Glomerular visceral epithelial cell (primary cell): ENCODE data around the gene SH3BP5L.
"Not testable (repeated sequence)": the region's sequence is repeated elsewhere in the genome, so short reads cannot be mapped to it uniquely, and the experiment has no call there.

Experiments used
- DNase-seq: peaks from one replicate; pipeline ENCODE4 v3.0.0-alpha.2; 2016; ENCODE audit errors: extremely low spot score

The SH3BP5L gene

GRCh38 chr1:248810727-248811513 lies 14.8 kb downstream of the SH3BP5L start:
- DNase-seq, result no peak

- no peak for DNase-seq
Measured at GRCh38 chr1:248810000-248810726, 15.6 kb downstream of the SH3BP5L start.

DNA sequence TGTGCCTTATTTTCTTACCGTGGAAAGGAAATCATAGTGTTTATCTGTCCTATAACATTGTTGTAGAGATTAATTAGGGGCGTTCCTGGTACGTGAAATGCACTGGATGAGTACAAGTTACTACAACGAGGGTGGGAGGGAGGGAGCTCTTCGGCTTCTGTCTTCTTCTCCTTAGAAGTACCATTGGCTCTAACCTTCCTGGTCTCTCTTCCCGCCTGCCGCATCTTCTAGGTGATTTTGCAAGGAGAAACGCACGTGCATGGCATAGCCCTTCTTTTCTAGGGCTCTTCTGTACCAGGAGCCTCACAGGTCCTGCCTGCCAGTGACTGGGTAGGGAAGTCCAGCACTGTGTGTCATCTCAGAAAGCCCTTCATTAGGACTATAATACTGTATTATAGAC lies 16.8 kb downstream of the SH3BP5L start:
- DNase-seq, result no peak

GRCh38 chr1:248807067-248807737 lies 18.5 kb downstream of the SH3BP5L start:
- DNase-seq, result no peak

GRCh38 chr1:248805876-248806275 lies 19.8 kb downstream of the SH3BP5L start:
- no peak for DNase-seq

DNA sequence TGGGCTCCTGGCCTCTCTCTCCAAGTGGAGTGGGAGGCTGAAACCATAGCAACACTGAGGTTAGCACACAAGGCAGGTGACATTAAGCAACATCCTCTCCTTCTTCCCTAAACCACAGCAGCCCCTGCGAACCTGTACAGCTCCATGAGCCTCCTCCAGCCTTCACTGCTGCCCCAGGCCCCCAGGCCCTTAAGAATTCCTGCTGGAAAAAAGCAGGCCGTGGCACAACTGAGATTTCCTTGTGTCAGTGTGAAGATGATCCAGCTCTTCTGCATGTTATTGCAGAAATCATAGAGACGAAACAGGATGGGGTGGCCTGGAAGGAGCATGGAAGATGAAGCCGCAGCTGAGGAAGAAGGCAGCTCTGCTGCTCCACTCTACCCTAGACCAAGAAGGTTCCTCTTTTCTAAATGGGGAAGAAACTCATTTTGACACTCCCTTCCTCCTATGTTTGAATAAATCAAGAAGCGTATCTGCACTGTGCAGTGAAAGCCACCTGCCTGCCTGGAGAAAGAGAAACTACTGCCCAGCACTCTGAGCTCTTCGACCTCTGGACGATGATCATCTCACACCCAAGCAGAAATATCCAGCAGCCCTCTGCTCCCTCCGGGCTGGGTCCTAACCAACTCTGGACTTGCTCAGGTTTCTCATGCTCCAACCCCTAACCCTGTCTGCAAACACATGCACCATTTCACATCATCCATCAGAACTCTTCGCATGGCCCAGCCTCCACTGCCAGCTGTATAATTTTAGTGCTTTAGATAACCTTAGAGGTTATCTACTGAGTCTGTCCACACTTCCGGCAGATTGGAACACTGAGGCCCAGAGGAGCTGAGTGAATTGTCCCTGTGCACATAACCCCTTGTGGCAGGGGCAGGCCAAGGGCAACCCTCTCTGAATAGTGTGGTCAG lies 20.7 kb downstream of the SH3BP5L start:
- DNase-seq, result no peak

- not testable (repeated sequence) for DNase-seq
Measured at GRCh38 chr1:248803501-248803900, 22.2 kb downstream of the SH3BP5L start.

- DNase-seq, result no peak
Measured at GRCh38 chr1:248802454-248802853, 23.3 kb downstream of the SH3BP5L start.

GRCh38 chr1:248800459-248800858 lies 25.3 kb downstream of the SH3BP5L start:
- DNase-seq, result no peak

DNA sequence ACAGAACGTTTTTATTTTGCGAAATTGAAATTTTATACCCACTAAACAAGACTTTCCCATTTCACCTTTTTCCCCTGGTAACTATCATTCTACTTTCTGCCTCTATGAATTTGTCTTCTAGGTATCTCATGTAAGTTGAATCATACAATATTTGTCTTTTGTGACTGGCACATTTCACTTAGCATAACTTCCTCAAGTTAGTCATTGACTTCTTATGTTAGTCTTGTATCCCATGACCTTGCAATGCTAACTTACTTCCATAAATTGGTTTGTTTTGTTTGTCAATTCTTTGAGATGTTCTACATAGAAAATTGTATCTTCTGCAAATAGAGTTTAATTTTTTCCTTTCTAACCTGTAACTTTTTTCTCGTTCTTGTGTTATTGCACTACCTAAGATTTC lies 26.9 kb downstream of the SH3BP5L start:
- no peak for DNase-seq

DNA sequence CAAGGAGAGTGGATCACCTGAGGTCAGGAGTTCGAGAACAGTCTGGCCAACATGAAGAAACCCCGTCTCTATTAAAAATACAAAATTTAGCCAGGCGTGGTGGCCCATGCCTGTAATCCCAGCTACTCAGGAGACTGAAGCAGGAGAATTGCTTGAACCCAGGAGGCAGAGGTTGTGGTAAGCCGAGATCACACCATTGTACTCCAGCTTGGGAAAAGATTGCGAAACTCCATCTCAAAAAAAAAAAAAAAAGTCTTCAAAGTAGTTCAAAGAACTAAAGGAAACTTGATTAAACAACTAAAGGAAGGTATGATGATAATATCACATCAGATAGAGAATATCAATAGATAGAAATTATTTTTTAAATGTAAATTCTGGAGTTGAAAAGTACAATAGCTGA lies 31.1 kb downstream of the SH3BP5L start:
- DNase-seq, result not testable (repeated sequence)

DNA sequence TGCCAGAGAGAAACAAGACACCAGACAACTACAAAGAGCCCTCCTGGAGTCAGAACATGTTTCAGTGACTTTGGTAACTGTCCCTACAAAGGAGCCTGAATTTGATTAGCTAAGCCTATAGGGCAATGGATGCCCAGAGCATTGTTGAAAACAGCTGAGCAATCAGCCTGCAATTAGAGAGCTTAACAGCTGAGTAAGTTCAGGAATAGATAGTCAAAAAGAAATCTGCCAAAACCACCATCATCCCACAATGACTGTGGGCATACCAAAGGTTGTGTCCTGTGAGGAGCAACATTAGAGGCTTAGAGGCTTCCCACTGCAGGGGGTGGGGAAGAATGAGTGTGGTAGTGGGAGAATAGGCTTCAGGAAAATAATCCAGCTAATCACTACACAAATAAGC lies 32.1 kb downstream of the SH3BP5L start:
- no peak for DNase-seq

GRCh38 chr1:248792342-248792741 lies 33.4 kb downstream of the SH3BP5L start:
- DNase-seq, result no peak

GRCh38 chr1:248791010-248791409 lies 34.7 kb downstream of the SH3BP5L start:
- no peak for DNase-seq

- DNase-seq, result no peak
Measured at GRCh38 chr1:248790456-248790855, 35.3 kb downstream of the SH3BP5L start.

DNA sequence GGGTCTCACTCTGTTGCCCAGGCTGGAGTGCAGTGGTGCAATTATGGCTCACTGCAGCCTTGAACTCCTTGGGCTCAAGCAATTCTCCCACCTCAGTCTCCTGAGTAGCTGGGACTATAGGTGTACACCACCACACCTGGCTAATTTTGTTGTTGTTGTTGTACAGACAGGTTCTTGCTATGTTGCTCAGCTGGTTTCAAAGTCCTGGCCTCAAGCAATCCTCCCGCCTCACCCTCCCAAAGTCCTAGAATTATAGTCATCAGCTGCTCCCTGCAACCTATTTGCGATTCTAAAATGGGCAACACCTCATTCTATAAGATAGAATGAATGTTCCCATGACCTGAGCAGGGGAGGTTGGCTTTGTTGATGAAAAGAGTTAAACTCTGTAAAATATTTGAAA lies 36.4 kb downstream of the SH3BP5L start:
- DNase-seq, result not testable (repeated sequence)

DNA sequence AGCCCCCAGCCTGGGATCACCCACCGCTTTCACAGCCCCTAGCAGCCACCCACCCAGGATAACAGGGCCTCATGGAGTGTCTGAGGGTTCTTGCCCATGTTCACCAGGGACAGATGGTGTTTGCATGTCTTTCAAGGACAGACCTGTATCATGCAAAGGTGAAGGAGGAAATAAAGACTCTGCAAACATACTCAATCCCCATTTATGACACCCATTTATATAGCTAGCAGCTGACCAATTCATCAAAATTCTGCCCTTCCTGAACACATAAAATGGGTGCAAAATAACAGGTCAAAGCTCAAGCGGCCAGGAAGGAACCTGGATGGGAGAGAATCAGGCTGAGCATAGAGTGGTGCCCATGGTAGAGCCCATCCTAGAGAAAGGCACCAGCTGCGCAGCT lies 37.4 kb downstream of the SH3BP5L start:
- no peak for DNase-seq

- DNase-seq, result no peak
Measured at GRCh38 chr1:248787430-248787829, 38.3 kb downstream of the SH3BP5L start.

GRCh38 chr1:248786156-248786555 lies 39.6 kb downstream of the SH3BP5L start:
- no peak for DNase-seq

DNA sequence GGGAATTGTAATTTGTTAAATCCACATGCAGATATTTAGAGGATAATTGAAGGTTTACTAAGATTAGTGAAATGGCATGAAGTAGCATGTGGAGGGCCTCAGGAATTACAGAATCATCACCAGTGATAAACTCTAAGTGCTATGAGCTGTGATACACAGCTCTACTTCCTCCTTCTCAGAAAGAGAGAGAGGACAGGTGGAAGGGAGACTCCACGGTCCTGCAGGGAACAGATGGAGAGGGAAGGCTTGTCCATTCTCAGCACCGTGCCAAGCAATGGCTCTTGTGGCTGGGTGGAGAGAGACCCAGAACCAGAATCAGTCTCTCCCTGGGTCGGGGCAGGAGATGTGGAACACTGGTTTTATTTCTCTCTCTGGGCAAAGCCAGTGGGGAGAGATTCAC lies 42.3 kb downstream of the SH3BP5L start:
- DNase-seq, result no peak

GRCh38 chr1:248782416-248783141 lies 43.1 kb downstream of the SH3BP5L start:
- DNase-seq, result no peak
